SK-N-SH (cell line): Measurements from ENCODE around the gene SLCO2B1. TPM values are rescaled to one million over a fixed set of nuclear protein-coding genes. Genes with fewer than 3 reads are reported as not detected.

Source experiments
- CTCF ChIA-PET: fragments of 300-600, 350-600 bp; formaldehyde crosslinking; extraction: SDS; loops from one replicate; lab custom pipeline; 2021; lab: Yijun Ruan, JAX
- POLR2A ChIA-PET: fragments of 350-600 bp; sonication (Branson Sonifier 250); formaldehyde crosslinking; extraction: SDS; loops from one replicate; lab custom pipeline; 2020; ENCODE audit warnings: antibody characterized with exemption, inconsistent platforms; lab: Yijun Ruan, JAX
- DNase-seq: peaks from one replicate; pipeline ENCODE4 v3.0.0; 2012
- H2AFZ ChIP-seq: fragments of 200-600 bp; sonication (generic); 2 replicates; pipeline ENCODE4 v1.8.1; 2016; ENCODE audit warnings: antibody characterized with exemption, mild to moderate bottlenecking, low read depth
- H3F3A ChIP-seq: fragments of 200-600 bp; sonication (generic); replicated peaks from 2 replicates; pipeline ENCODE3; 2016; ENCODE audit warnings: antibody characterized with exemption, mild to moderate bottlenecking; ENCODE audit not compliant: insufficient read depth
- H3K27ac ChIP-seq, 2 experiments: fragments of 200-500 bp in 1 of 2; fragments of 200-600 bp in 1 of 2; sonication (Bioruptor generic) in 1 of 2; sonication (generic), shearing (Covaris generic) in 1 of 2; 2 replicates each; pipeline versions ENCODE4 v1.5.1 to v1.6.1; 2014 to 2016; ENCODE audit warnings: low read depth in 2 of 2, inconsistent platforms in 1 of 2, low read length in 1 of 2, mild to moderate bottlenecking in 1 of 2, mixed read lengths in 1 of 2
- H3K27me3 ChIP-seq: fragments of 200-600 bp; sonication (generic), shearing (Covaris generic); 2 replicates; pipeline ENCODE4 v1.6.1; 2016; ENCODE audit warnings: mixed run types; ENCODE audit not compliant: insufficient read depth
- H3K36me3 ChIP-seq, 2 experiments: fragments of 200-500 bp in 1 of 2; fragments of 200-600 bp in 1 of 2; sonication (Bioruptor generic) in 1 of 2; sonication (generic) in 1 of 2; replicated peaks in 1 of 2; 2 replicates each; pipeline versions ENCODE3 to v1.5.1; 2014 to 2016; ENCODE audit warnings: low read length in 1 of 2, mild to moderate bottlenecking in 1 of 2; ENCODE audit not compliant: insufficient read depth in 2 of 2, control insufficient read depth in 1 of 2
- H3K4me1 ChIP-seq, 2 experiments: fragments of 200-500 bp in 1 of 2; fragments of 200-600 bp in 1 of 2; sonication (Bioruptor generic) in 1 of 2; sonication (generic), shearing (Covaris generic) in 1 of 2; 2 replicates each; pipeline versions ENCODE4 v1.5.1 to v1.6.1; 2014 to 2016; ENCODE audit warnings: low read depth in 1 of 2, low read length in 1 of 2, mixed run types in 1 of 2; ENCODE audit not compliant: insufficient read depth in 2 of 2, control insufficient read depth in 1 of 2
- H3K4me2 ChIP-seq: fragments of 200-600 bp; sonication (generic), shearing (Covaris generic); 2 replicates; pipeline ENCODE4 v1.6.1; 2017; ENCODE audit warnings: mixed run types
- H3K4me3 ChIP-seq, 2 experiments: fragments of 200-500 bp in 1 of 2; fragments of 200-600 bp in 1 of 2; sonication (Bioruptor generic) in 1 of 2; sonication (generic), shearing (Covaris generic) in 1 of 2; 2 replicates each; pipeline versions ENCODE4 v1.5.1 to v1.8.1; 2014 to 2016; ENCODE audit warnings: low read depth in 2 of 2, inconsistent platforms in 1 of 2, low read length in 1 of 2, mild to moderate bottlenecking in 1 of 2, mixed read lengths in 1 of 2, moderate library complexity in 1 of 2
- H3K79me2 ChIP-seq: fragments of 200-600 bp; sonication (generic); 2 replicates; pipeline ENCODE4 v1.8.1; 2017; ENCODE audit warnings: mild to moderate bottlenecking; ENCODE audit not compliant: insufficient read depth
- H3K9ac ChIP-seq: fragments of 200-600 bp; sonication (generic); 2 replicates; pipeline ENCODE4 v1.6.1; 2017; ENCODE audit warnings: mixed run types
- H3K9me2 ChIP-seq: fragments of 200-600 bp; sonication (generic); 2 replicates; pipeline ENCODE4 v1.6.1; 2017; ENCODE audit warnings: mixed run types
- H3K9me3 ChIP-seq: fragments of 200-600 bp; sonication (generic); 2 replicates; pipeline ENCODE4 v1.6.1; 2017; ENCODE audit warnings: mixed run types, mild to moderate bottlenecking, moderate library complexity
- H4K20me1 ChIP-seq: fragments of 200-600 bp; sonication (generic); 2 replicates; pipeline ENCODE4 v1.6.1; 2017; ENCODE audit warnings: mild to moderate bottlenecking, mixed run types; ENCODE audit not compliant: insufficient read depth
- CHD2 ChIP-seq: fragments of 150-350 bp; IDR thresholded peaks from 2 replicates; pipeline ENCODE4 v1.6.1; 2018; ENCODE audit warnings: low read length; ENCODE audit not compliant: partially characterized antibody
- FOSL2 ChIP-seq: IDR thresholded peaks from 2 replicates; pipeline ENCODE4 v1.4.0; 2012; ENCODE audit warnings: low read depth, mild to moderate bottlenecking, moderate library complexity, borderline replicate concordance
- MEF2A ChIP-seq: IDR thresholded peaks from 2 replicates; pipeline ENCODE4 v1.4.0; 2012; ENCODE audit warnings: low read depth, borderline replicate concordance
- RAD21 ChIP-seq: IDR thresholded peaks from 2 replicates; pipeline ENCODE4 v1.6.1; 2012; ENCODE audit warnings: mild to moderate bottlenecking, low read length
- RCOR1 ChIP-seq: fragments of 150-350 bp; IDR thresholded peaks from 2 replicates; pipeline ENCODE4 v1.6.1; 2017; ENCODE audit warnings: antibody characterized with exemption, low read length
- RXRA ChIP-seq: IDR thresholded peaks from 2 replicates; pipeline ENCODE4 v1.4.0; 2012; ENCODE audit warnings: low read depth, mild to moderate bottlenecking, borderline replicate concordance
- TAF1 ChIP-seq: IDR thresholded peaks from 2 replicates; pipeline ENCODE4 v1.6.1; 2012; ENCODE audit warnings: low read depth, mild to moderate bottlenecking, low read length, moderate library complexity, borderline replicate concordance
- TCF12 ChIP-seq: IDR thresholded peaks from 2 replicates; pipeline ENCODE4 v1.4.0; 2012
- TEAD4 ChIP-seq: IDR thresholded peaks from 2 replicates; pipeline ENCODE4 v1.4.0; 2012; ENCODE audit warnings: mild to moderate bottlenecking, borderline replicate concordance; ENCODE audit not compliant: insufficient read depth
- YY1 ChIP-seq: IDR thresholded peaks from 2 replicates; pipeline ENCODE4 v1.4.0; 2012; ENCODE audit warnings: low read depth, mild to moderate bottlenecking
- WGBS: methylation state at CpG from one replicate; pipeline ENCODE4 v1.1.6; 2017; ENCODE audit warnings: low lambda C conversion rate; 5-methylcytosine and 5-hydroxymethylcytosine counted together
- polyA plus RNA-seq, 3 experiments: library from polyadenylated mRNA; depleted of rRNA; stranded (reverse); fragments of >200 nt; gene quantifications; 2 replicates each; pipeline ENCODE4 v1.2.3, GENCODE V29; 2012
- TF ChIP-seq, protein P1 (sequence below): IDR thresholded peaks from 2 replicates; pipeline ENCODE4 v1.4.0; 2012; ENCODE audit warnings: low read depth, borderline replicate concordance
- TF ChIP-seq, protein P2 (sequence below): fragments of 200-600 bp; sonication (generic); IDR thresholded peaks from 2 replicates; pipeline ENCODE4 v1.6.1; 2017; ENCODE audit warnings: antibody characterized with exemption, mild to moderate bottlenecking, moderate library complexity
- TF ChIP-seq, protein P3 (sequence below): fragments of 150-350 bp; IDR thresholded peaks from 2 replicates; pipeline ENCODE4 v1.6.1; 2016; ENCODE audit warnings: mild to moderate bottlenecking, low read depth, low read length
- TF ChIP-seq, protein P4 (sequence below): IDR thresholded peaks from 2 replicates; pipeline ENCODE4 v1.6.1; 2012; ENCODE audit warnings: mild to moderate bottlenecking, low read depth, low read length, moderate library complexity

SLCO2B1 gene
- polyA plus RNA-seq, 1 of the 3 experiments (the other 2 are of a cell fraction): 0.18 TPM

DNA sequence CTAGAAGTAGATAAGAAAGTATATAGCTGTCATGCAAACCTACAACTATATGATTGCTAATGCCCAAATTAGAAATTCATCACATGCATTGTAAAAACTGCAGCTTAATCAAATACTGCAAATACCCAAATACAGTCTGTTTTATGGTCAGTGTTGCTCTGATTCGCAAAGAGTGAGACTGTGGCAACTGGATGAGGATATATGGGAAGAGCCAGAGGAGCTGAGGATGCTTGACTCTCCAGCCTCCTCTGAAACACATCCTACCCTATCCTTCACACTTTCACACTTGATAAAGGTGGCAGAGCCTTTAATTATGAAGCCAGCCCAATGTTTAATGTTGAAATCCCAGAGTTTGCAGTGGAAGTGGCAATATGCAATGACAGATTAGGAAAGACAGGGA is 32.3 kb upstream of the SLCO2B1 start:
- ChIA-PET POLR2A (no interaction called here), CTCF (interaction anchor here (0.6 to 0.8 kb wide), 3 partner anchors 14 to 209 kb away, joined by 3 read pairs; no protein-coding TSS in a partner anchor)
- 0% methylated on average over 1 of the region's 1 CpG for WGBS
- H3K4me1 ChIP-seq: no peaks in the 10 kb centered on the region
- no peak overlapping the region for H3K27ac ChIP-seq
- H3K9me3 ChIP-seq: no peaks in the 10 kb centered on the region
- H3K9me2 ChIP-seq: no peaks in the 10 kb centered on the region
- H3K9ac ChIP-seq: no peak overlapping the region
- DNase-seq: no peak
- H4K20me1 ChIP-seq: no peaks in the 10 kb centered on the region
- TF ChIP-seq RCOR1 (no peak), RAD21 (no peak), FOSL2 (no peak), TAF1 (no peak), RXRA (no peak), CHD2 (no peak), TEAD4 (no peak), TCF12 (no peak), MEF2A (no peak), YY1 (no peak)
- TF ChIP-seq, protein P1, sequence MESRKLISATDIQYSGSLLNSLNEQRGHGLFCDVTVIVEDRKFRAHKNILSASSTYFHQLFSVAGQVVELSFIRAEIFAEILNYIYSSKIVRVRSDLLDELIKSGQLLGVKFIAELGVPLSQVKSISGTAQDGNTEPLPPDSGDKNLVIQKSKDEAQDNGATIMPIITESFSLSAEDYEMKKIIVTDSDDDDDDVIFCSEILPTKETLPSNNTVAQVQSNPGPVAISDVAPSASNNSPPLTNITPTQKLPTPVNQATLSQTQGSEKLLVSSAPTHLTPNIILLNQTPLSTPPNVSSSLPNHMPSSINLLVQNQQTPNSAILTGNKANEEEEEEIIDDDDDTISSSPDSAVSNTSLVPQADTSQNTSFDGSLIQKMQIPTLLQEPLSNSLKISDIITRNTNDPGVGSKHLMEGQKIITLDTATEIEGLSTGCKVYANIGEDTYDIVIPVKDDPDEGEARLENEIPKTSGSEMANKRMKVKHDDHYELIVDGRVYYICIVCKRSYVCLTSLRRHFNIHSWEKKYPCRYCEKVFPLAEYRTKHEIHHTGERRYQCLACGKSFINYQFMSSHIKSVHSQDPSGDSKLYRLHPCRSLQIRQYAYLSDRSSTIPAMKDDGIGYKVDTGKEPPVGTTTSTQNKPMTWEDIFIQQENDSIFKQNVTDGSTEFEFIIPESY: no peak
- TF ChIP-seq, protein P2, sequence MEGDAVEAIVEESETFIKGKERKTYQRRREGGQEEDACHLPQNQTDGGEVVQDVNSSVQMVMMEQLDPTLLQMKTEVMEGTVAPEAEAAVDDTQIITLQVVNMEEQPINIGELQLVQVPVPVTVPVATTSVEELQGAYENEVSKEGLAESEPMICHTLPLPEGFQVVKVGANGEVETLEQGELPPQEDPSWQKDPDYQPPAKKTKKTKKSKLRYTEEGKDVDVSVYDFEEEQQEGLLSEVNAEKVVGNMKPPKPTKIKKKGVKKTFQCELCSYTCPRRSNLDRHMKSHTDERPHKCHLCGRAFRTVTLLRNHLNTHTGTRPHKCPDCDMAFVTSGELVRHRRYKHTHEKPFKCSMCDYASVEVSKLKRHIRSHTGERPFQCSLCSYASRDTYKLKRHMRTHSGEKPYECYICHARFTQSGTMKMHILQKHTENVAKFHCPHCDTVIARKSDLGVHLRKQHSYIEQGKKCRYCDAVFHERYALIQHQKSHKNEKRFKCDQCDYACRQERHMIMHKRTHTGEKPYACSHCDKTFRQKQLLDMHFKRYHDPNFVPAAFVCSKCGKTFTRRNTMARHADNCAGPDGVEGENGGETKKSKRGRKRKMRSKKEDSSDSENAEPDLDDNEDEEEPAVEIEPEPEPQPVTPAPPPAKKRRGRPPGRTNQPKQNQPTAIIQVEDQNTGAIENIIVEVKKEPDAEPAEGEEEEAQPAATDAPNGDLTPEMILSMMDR: no peak
- TF ChIP-seq, protein P3, sequence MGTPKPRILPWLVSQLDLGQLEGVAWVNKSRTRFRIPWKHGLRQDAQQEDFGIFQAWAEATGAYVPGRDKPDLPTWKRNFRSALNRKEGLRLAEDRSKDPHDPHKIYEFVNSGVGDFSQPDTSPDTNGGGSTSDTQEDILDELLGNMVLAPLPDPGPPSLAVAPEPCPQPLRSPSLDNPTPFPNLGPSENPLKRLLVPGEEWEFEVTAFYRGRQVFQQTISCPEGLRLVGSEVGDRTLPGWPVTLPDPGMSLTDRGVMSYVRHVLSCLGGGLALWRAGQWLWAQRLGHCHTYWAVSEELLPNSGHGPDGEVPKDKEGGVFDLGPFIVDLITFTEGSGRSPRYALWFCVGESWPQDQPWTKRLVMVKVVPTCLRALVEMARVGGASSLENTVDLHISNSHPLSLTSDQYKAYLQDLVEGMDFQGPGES: no peak
- TF ChIP-seq, protein P4, sequence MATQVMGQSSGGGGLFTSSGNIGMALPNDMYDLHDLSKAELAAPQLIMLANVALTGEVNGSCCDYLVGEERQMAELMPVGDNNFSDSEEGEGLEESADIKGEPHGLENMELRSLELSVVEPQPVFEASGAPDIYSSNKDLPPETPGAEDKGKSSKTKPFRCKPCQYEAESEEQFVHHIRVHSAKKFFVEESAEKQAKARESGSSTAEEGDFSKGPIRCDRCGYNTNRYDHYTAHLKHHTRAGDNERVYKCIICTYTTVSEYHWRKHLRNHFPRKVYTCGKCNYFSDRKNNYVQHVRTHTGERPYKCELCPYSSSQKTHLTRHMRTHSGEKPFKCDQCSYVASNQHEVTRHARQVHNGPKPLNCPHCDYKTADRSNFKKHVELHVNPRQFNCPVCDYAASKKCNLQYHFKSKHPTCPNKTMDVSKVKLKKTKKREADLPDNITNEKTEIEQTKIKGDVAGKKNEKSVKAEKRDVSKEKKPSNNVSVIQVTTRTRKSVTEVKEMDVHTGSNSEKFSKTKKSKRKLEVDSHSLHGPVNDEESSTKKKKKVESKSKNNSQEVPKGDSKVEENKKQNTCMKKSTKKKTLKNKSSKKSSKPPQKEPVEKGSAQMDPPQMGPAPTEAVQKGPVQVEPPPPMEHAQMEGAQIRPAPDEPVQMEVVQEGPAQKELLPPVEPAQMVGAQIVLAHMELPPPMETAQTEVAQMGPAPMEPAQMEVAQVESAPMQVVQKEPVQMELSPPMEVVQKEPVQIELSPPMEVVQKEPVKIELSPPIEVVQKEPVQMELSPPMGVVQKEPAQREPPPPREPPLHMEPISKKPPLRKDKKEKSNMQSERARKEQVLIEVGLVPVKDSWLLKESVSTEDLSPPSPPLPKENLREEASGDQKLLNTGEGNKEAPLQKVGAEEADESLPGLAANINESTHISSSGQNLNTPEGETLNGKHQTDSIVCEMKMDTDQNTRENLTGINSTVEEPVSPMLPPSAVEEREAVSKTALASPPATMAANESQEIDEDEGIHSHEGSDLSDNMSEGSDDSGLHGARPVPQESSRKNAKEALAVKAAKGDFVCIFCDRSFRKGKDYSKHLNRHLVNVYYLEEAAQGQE: no peak
- no peaks in the 10 kb centered on the region for H3K79me2 ChIP-seq
- no peak overlapping the region for H3K4me2 ChIP-seq
- no peak overlapping the region for H2AFZ ChIP-seq
- no peaks in the 10 kb centered on the region for H3K27me3 ChIP-seq
- no peak overlapping the region for H3K4me3 ChIP-seq
- H3K36me3 ChIP-seq: no peaks in the 10 kb centered on the region
- H3F3A ChIP-seq: no peaks in the 10 kb centered on the region
